ENCODE data around the gene TMEM106C. TPM values are rescaled to one million over a fixed set of nuclear protein-coding genes. Genes with fewer than 3 reads are reported as not detected.

Gene TMEM106C
- total RNA-seq, 1 donor from 2014 or later, result 24.0 TPM

GRCh38 chr12:47943623-47944340 lies 19.6 kb upstream of the TMEM106C start:
- Mint-ChIP-seq H3K36me3 (ENCODE audit: unreplicated experiment) (no peaks in the 10 kb centered on the region), H3K27ac (ENCODE audit: unreplicated experiment) (peak overlapping the region; percentile 48), H3K4me3 (ENCODE audit: unreplicated experiment) (no peak overlapping the region), H3K27me3 (ENCODE audit: unreplicated experiment) (peaks cover 16% of the 10 kb centered on the region), H3K9me3 (ENCODE audit: unreplicated experiment) (peaks cover 11% of the 10 kb centered on the region), H3K4me1 (ENCODE audit: low read depth, unreplicated experiment) (no peaks in the 10 kb centered on the region)
- TF ChIP-seq, protein P1, sequence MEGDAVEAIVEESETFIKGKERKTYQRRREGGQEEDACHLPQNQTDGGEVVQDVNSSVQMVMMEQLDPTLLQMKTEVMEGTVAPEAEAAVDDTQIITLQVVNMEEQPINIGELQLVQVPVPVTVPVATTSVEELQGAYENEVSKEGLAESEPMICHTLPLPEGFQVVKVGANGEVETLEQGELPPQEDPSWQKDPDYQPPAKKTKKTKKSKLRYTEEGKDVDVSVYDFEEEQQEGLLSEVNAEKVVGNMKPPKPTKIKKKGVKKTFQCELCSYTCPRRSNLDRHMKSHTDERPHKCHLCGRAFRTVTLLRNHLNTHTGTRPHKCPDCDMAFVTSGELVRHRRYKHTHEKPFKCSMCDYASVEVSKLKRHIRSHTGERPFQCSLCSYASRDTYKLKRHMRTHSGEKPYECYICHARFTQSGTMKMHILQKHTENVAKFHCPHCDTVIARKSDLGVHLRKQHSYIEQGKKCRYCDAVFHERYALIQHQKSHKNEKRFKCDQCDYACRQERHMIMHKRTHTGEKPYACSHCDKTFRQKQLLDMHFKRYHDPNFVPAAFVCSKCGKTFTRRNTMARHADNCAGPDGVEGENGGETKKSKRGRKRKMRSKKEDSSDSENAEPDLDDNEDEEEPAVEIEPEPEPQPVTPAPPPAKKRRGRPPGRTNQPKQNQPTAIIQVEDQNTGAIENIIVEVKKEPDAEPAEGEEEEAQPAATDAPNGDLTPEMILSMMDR (IDR thresholded peaks at IDR 0.05; ENCODE audit: partially characterized antibody, unreplicated experiment), result no peak
- DNase-seq, result no peak

- peaks cover 16% of the 10 kb centered on the region for H3K27me3 Mint-ChIP-seq (ENCODE audit: unreplicated experiment)
These were observed 18.6 kb upstream of the TMEM106C start for GRCh38 chr12:47944685-47945340.

GRCh38 chr12:47945341-47945728 lies 18.1 kb upstream of the TMEM106C start:
- TF ChIP-seq, protein P1 (IDR thresholded peaks at IDR 0.05; ENCODE audit: partially characterized antibody, unreplicated experiment), result no peak

More at GRCh38 chr12:47944685-47945340, 18.6 kb upstream of the TMEM106C start:
- Mint-ChIP-seq H3K4me3 (ENCODE audit: unreplicated experiment) (no peak overlapping the region), H3K36me3 (ENCODE audit: unreplicated experiment) (no peaks in the 10 kb centered on the region), H3K27ac (ENCODE audit: unreplicated experiment) (no peak overlapping the region), H3K4me1 (ENCODE audit: low read depth, unreplicated experiment) (no peaks in the 10 kb centered on the region), H3K9me3 (ENCODE audit: unreplicated experiment) (peaks cover 9% of the 10 kb centered on the region)
- TF ChIP-seq, protein P1 (IDR thresholded peaks at IDR 0.05; ENCODE audit: partially characterized antibody, unreplicated experiment), result no peak
- no peak for DNase-seq

DNA sequence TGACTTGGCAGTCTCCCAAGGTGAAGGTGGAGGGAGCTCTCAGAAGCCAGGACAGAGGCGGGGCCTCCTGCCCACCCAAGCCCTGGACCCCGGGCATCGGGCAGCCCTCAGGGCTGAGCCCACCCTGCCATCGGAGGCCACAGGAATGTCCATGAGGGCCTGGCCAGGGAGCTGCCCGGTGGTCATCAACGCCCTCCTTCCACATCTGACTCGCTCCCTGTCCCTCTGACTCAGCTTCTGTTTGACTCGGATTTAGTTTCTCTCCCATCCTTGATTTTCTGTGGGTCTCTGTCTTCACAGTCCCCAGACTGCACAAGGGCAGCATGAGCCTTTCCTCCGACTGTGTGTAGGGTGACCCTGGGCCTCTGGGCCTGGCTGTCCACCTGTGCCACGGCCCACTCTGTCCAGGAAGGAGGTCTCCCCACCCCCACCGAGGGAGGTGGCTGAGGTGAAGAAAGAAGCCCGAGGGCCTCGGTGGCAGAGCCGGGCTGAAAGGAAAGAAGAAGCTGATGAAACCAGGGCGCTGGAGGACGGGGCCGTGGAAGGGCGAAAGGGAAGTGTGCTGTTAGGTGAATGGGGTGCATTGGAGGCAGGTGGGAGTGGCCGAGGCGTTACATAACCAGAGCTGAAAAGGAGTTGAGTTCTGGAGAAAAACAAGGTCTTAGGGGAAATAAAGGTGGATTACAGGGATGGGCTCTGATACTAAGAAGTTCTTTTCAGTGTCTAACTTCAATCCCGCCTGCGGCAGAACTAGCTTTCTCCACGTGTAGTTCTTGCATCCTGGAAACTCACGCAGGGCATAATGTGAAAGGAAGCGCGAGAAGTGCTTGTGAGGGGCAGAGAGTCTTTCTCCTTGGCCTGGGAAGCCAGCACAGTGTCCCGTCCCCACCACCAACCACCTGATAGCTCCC lies 16.7 kb upstream of the TMEM106C start:
- TF ChIP-seq, protein P1 (IDR thresholded peaks at IDR 0.05; ENCODE audit: partially characterized antibody, unreplicated experiment), result no peak
- no peaks in the 10 kb centered on the region for H3K4me1 Mint-ChIP-seq (ENCODE audit: low read depth, unreplicated experiment)
- H3K27me3 Mint-ChIP-seq (ENCODE audit: unreplicated experiment), result peaks cover 13% of the 10 kb centered on the region
- peaks cover 6% of the 10 kb centered on the region for H3K9me3 Mint-ChIP-seq (ENCODE audit: unreplicated experiment)
- H3K27ac Mint-ChIP-seq (ENCODE audit: unreplicated experiment), result no peak overlapping the region
- DNase-seq, result no peak
- no peak overlapping the region for H3K4me3 Mint-ChIP-seq (ENCODE audit: unreplicated experiment)
- no peaks in the 10 kb centered on the region for H3K36me3 Mint-ChIP-seq (ENCODE audit: unreplicated experiment)

More at GRCh38 chr12:47945341-47945728, 18.1 kb upstream of the TMEM106C start:
- Mint-ChIP-seq H3K27me3 (ENCODE audit: unreplicated experiment) (peaks cover 18% of the 10 kb centered on the region), H3K27ac (ENCODE audit: unreplicated experiment) (no peak overlapping the region), H3K4me3 (ENCODE audit: unreplicated experiment) (no peak overlapping the region), H3K36me3 (ENCODE audit: unreplicated experiment) (no peaks in the 10 kb centered on the region), H3K9me3 (ENCODE audit: unreplicated experiment) (peaks cover 9% of the 10 kb centered on the region), H3K4me1 (ENCODE audit: low read depth, unreplicated experiment) (no peaks in the 10 kb centered on the region)
- DNase-seq, result no peak
